Measurements from ENCODE around the gene FBLN5. TPM values are rescaled to one million over a fixed set of nuclear protein-coding genes. Genes with fewer than 3 reads are reported as not detected.

Gene FBLN5
- total and polyA plus RNA-seq, 2 of the 4 experiments (the other 2 are of a cell fraction): 10.6 to 76.4 TPM

GRCh38 chr14:91918186-91918883 is 29.2 kb downstream of the FBLN5 start:
- no peak overlapping the region for H2BK5ac ChIP-seq (ENCODE audit: low read depth, low read length, poor library complexity, severe bottlenecking)
- no peak overlapping the region for H2AK5ac ChIP-seq (ENCODE audit: low read depth, low read length)
- no peak overlapping the region for H4K5ac ChIP-seq (ENCODE audit: low read depth, low read length)
- no peak overlapping the region for H3K4me2 ChIP-seq (ENCODE audit: low read depth, low read length)
- TF ChIP-seq BHLHE40 (IDR thresholded peaks at IDR 0.05; ENCODE audit: low read depth, low read length): no peak
- TF ChIP-seq CEBPB (IDR thresholded peaks at IDR 0.05; ENCODE audit: low read depth, low read length): peak; percentile 39; the same call in 1 of the 2 replicates
- peaks cover 8 to 44% of the 10 kb centered on the region in 2 experiments for H3K79me1 ChIP-seq (ENCODE audit: low read depth in 1 of 2, low read length in 2 of 2)
- CTCF ChIA-PET: no interaction called here
- peak; percentile 12; the same call in 1 of the 2 replicates for ATAC-seq (ENCODE audit: low read depth)
- peaks cover 10% of the 10 kb centered on the region; the same call in 1 of the 2 replicates for H3K9me1 ChIP-seq (ENCODE audit: insufficient read depth, low read length)
- H3K4me3 ChIP-seq (ENCODE audit: insufficient read depth, low read depth, low read length): no peak overlapping the region
- dilution Hi-C loops (cut with HindIII; ENCODE audit: low sequenced_read_pairs, unreplicated experiment): no loop called here
- no peak overlapping the region for H3K27ac ChIP-seq (ENCODE audit: insufficient read depth, low read length)
- no peak overlapping the region for H4K8ac ChIP-seq (ENCODE audit: low read depth in 2 of 2, low read length in 2 of 2)
- no TSS peak for BruUV-seq (replicated peaks)
- DNase-seq: no peak
- in situ Hi-C loops (cut with MboI; ENCODE audit: low sequenced_read_pairs): no loop called here
- intact Hi-C loops (cut with micrococcal nuclease): no loop called here
- peaks cover 16% of the 10 kb centered on the region for H4K20me1 ChIP-seq (ENCODE audit: insufficient read depth, low read length)
- H3K4ac ChIP-seq (ENCODE audit: low read depth, low read length): no peak overlapping the region
- no peak overlapping the region for H2BK20ac ChIP-seq (ENCODE audit: low read depth, low read length)
- H3K36me3 ChIP-seq (ENCODE audit: control insufficient read depth, insufficient read depth, low read length): peaks cover 22% of the 10 kb centered on the region; the same call in 1 of the 2 replicates
- no peak overlapping the region for H3K23ac ChIP-seq (ENCODE audit: low read depth, low read length)
- no peak overlapping the region for H2BK120ac ChIP-seq (ENCODE audit: low read depth, low read length)
- no peak overlapping the region for H2BK15ac ChIP-seq (ENCODE audit: low read depth, low read length)
- no peak overlapping the region for H3K9ac ChIP-seq (ENCODE audit: low read depth, low read length)
- no peaks in the 10 kb centered on the region for H3K27me3 ChIP-seq (ENCODE audit: control insufficient read depth, insufficient read depth, low read length)
- H3K18ac ChIP-seq (ENCODE audit: low read depth, low read length): no peak overlapping the region
- no peaks in the 10 kb centered on the region for H3K9me3 ChIP-seq (ENCODE audit: control insufficient read depth, insufficient read depth, low read length)
- no peak overlapping the region for H2AK9ac ChIP-seq (replicated peaks; ENCODE audit: low read depth, low read length, poor library complexity)
- no peak overlapping the region for H3K56ac ChIP-seq (ENCODE audit: extremely low read depth, insufficient read depth, low read length)
- POLR2A ChIA-PET (ENCODE audit: unreplicated experiment): no interaction called here
- WGBS, 2 experiments (ENCODE audit: extremely low coverage in 2 of 2, insufficient read length in 1 of 2): 60% methylated on average over 1 of the region's 5 CpGs; no CpG with 5 or more reads in 1 of the 2 experiments
- H4K91ac ChIP-seq (ENCODE audit: insufficient read depth, low read depth, low read length): no peak overlapping the region
- peaks cover 4% of the 10 kb centered on the region for H3K4me1 ChIP-seq (ENCODE audit: control insufficient read depth, insufficient read depth, low read length)
- no peak overlapping the region for H3K14ac ChIP-seq (replicated peaks; ENCODE audit: low read depth, low read length)
- no peak overlapping the region for H2AFZ ChIP-seq (replicated peaks; ENCODE audit: low read length, poor library complexity)

Data from IMR-90 (cell line).